ENCODE results near the gene KLK12.

GRCh38 chr19:50998686-50999085, 36.1 kb downstream of the KLK12 start:
- TF ChIP-seq CTCF (IDR thresholded peaks at IDR 0.05) (no peak), POLR2A (IDR thresholded peaks at IDR 0.05) (no peak)

Data from heart left ventricle (tissue), 13 donors.